ENCODE results near the gene ZFR.

DNA sequence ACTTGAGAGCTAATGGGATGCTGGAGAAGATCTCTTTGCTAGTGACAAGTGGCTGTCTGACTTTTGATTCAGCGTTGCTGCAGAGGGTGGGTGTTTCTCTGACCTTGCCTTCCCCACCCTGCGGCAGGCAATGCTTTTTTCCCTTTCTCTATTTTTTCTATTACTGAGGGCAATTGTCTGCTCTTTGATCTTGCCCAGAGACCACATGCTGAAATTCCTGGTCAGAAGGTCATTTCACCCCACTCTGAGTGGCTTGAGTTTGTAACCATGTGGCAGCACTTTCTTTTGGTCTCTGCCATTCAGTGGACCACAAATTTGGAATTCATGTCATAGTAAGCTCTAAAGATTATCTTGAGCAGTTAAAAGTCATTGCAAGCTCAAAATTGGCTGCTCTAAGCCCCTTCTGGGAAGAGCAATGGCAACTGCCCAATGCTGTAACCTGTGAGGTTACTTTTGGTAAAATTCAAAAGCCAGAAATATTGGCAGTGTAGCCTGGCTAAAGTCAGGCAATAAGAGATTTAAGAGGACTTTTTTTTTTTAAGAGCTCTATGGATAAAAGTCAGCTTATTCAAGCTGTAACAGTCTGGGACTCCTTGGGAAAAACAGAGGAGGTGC, 101.4 kb downstream of the ZFR start:
- TF ChIP-seq CTCF (IDR thresholded peaks at IDR 0.05) = no peak
- no peak for TF ChIP-seq POLR2AphosphoS5 (IDR thresholded peaks at IDR 0.05)
